Renal pelvis (tissue), 4 donors: ENCODE data around the gene WNT7B. TPM values are rescaled to one million over a fixed set of nuclear protein-coding genes. Genes with fewer than 3 reads are reported as not detected.

Experiments used
- DNase-seq: peaks from one replicate; pipeline ENCODE4 v3.0.0-alpha.2; 2013
- polyA plus RNA-seq, 3 donors: library from polyadenylated mRNA; unstranded; fragments of 120-200 nt; gene quantifications; one replicate each; pipeline ENCODE4 v1.2.1, GENCODE V29; 2013; ENCODE audit not compliant: insufficient read length in 3 of 3

Gene WNT7B
- polyA plus RNA-seq, 3 donors, result 10.4 to 12.0 (median 11.1) TPM

- no peak for DNase-seq
Observed at GRCh38 chr22:45878901-45879551, 97.9 kb downstream of the WNT7B start.

- no peak for DNase-seq
Observed at GRCh38 chr22:45878051-45878781, 98.7 kb downstream of the WNT7B start.

- no peak for DNase-seq
Observed at GRCh38 chr22:45877651-45878050, 99.3 kb downstream of the WNT7B start.

- DNase-seq, result no peak
Observed at GRCh38 chr22:45877036-45877380, 100.0 kb downstream of the WNT7B start.

- no peak for DNase-seq
Observed at GRCh38 chr22:45876136-45877035, 100.6 kb downstream of the WNT7B start.

- DNase-seq, result no peak
Observed at GRCh38 chr22:45872659-45873263, 104.2 kb downstream of the WNT7B start.

GRCh38 chr22:45871721-45872120 lies 105.2 kb downstream of the WNT7B start:
- DNase-seq, result no peak

Other genes with a start within 250 kb of the WNT7B start
- 10 to 100 TPM; 23.3 to 39.7 (median 38.3) TPM for gene PPARA, start 173.4 kb upstream of the WNT7B start, polyA plus RNA-seq